Amygdala (tissue), 56 donors: ENCODE measurements around the gene FSTL4.

Source experiments
- DNase-seq, 56 donors: peaks; one replicate each; lab custom pipeline; 2025; lab: John Stamatoyannopoulos, UW

Gene FSTL4

GRCh38 chr5:133485468-133485867 lies 126.9 kb downstream of the FSTL4 start:
- no peak for DNase-seq

- DNase-seq, result no peak
Measured at GRCh38 chr5:133483406-133484090, 128.8 kb downstream of the FSTL4 start.

GRCh38 chr5:133482028-133482427 lies 130.3 kb downstream of the FSTL4 start:
- DNase-seq, result no peak

GRCh38 chr5:133480866-133481265 lies 131.5 kb downstream of the FSTL4 start:
- no peak for DNase-seq

- no peak for DNase-seq
Measured at GRCh38 chr5:133480366-133480765, 132.0 kb downstream of the FSTL4 start.

- DNase-seq, result no peak
Measured at GRCh38 chr5:133478199-133478985, 133.9 kb downstream of the FSTL4 start.

- DNase-seq, result no peak
Measured at GRCh38 chr5:133475986-133476385, 136.4 kb downstream of the FSTL4 start.

GRCh38 chr5:133474851-133475590 lies 137.3 kb downstream of the FSTL4 start:
- no peak for DNase-seq

- DNase-seq, result no peak
Measured at GRCh38 chr5:133473291-133473690, 139.1 kb downstream of the FSTL4 start.

- no peak for DNase-seq
Measured at GRCh38 chr5:133472829-133473228, 139.5 kb downstream of the FSTL4 start.

GRCh38 chr5:133471699-133472098 lies 140.6 kb downstream of the FSTL4 start:
- DNase-seq, result no peak

- DNase-seq, result no peak
Measured at GRCh38 chr5:133470841-133471240, 141.5 kb downstream of the FSTL4 start.

GRCh38 chr5:133469846-133470245 lies 142.5 kb downstream of the FSTL4 start:
- DNase-seq, result peak in 5 of 56 donors; percentile 21 to 64 (median 25)

GRCh38 chr5:133469252-133469651 lies 143.1 kb downstream of the FSTL4 start:
- peak in 1 of 56 donors; percentile 11 for DNase-seq

- no peak for DNase-seq
Measured at GRCh38 chr5:133468596-133468995, 143.7 kb downstream of the FSTL4 start.

GRCh38 chr5:133467826-133468463 lies 144.4 kb downstream of the FSTL4 start:
- no peak for DNase-seq

- DNase-seq, result no peak
Measured at GRCh38 chr5:133467335-133467779, 145.0 kb downstream of the FSTL4 start.

- DNase-seq, result no peak
Measured at GRCh38 chr5:133466556-133467334, 145.6 kb downstream of the FSTL4 start.

GRCh38 chr5:133464013-133464412 lies 148.3 kb downstream of the FSTL4 start:
- no peak for DNase-seq
